ENCODE measurements around the gene GLRA1. TPM values are rescaled to one million over a fixed set of nuclear protein-coding genes. Genes with fewer than 3 reads are reported as not detected.

Gene GLRA1

Small RNA genes lying within 50 kb of the gene (small RNA-seq; reads per million reads assigned to genes)
- gene RNA5SP198 (ENCODE audit: low read depth): not detected

Data from mesenchymal stem cell (in vitro differentiated cells and primary cell).